Stimulated activated CD4-positive, alpha-beta T cell treated with anti-CD3 and anti-CD28 coated beads, Interleukin-2, amount 100 ng/mL, for 4 hours (primary cell): Measurements from ENCODE around the gene PEAK1.
A peak's percentile ranks its signal among the peaks of the same experiment; 100 is the strongest.

Experiments
- DNase-seq: peaks from one replicate; pipeline ENCODE4 v3.0.0-alpha.2; 2020; ENCODE audit warnings: low read depth

Gene PEAK1

DNA sequence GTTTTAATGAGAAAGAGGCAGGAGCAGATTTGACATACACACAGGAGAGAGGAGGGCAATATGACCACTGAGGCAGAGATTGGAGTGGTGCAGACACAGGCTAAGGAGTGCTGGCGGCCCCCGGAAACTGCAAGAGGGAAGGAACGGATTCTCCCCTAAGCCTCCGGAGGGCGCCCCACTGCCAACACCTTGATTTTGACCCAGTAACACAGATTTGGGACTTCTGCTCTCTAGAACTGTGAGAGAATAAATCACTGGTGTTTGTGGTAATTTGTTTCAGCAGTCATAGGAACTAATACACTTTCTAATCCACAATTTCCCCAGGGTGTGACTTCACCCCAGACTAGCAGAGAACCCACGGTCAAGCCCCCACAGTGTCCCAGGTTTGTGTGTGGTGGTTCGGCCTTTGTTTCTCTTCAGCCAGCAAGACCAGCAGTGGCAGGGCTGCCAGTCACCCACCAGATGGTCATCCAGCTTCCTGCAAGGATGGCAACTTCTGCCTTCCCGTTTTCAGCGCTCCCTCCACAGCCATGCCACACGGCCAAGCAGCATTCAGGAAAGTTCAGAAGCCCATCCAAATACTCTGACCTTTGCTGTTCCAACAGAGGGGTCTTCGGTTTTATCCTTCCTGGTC lies 325.4 kb downstream of the PEAK1 start:
- DNase-seq: no peak

DNA sequence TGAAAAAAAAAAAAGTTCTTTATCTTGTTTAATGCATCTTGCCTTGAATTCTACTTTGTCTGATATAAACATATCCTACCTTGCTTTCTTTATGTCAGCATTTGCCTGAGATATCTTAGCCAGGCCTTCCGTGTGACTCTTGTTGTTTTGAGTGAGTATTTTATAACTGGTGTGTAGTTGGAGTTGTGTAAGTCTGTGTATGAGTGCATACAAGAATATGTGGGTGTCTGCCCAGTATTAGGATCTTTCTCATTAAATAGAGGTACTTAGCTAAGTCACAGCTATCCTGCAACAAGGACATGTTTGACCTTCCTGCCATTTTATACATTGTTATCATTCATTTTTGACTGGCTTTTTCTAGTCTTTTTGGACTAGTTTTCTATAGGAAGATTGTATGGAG lies 326.5 kb downstream of the PEAK1 start:
- no peak for DNase-seq

DNA sequence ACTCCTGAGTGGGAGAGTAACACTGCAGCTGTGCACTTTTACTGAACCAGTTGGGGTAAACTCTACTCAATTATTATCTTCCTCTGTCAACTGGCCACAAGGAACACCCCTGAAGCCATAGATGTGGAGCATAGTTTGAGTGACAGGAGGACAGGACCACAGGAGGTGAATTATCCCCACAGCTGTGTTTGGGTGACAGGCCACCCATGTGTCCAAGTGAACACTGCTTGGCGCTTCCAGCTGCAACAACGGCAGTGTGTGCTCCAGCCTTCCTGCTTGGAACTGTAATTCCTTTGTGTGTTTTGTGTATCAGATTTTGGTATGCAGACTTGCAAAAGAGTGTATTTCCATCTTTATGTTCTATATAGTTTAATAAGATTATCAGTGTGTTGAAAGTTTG lies 328.8 kb downstream of the PEAK1 start:
- DNase-seq: no peak

DNA sequence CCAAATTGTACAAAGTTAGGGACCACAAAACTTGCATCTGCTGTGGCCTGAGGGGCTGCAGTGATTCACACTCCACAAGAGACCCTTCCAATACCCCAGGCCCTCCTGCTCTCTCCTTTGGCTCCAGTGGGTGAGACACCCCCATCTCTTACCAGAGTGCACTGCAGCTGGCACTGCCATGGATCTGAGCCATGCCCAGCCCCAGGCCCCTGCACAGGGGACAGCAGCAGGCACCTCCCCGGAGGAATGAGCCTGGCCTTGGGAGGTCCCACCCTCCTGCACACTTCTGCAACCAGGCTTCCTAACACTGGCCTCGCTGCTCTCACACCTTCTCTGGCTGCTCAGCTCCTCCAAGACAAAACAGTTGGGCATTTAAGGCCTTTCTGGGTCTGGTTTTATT lies 332.7 kb downstream of the PEAK1 start:
- no peak for DNase-seq

DNA sequence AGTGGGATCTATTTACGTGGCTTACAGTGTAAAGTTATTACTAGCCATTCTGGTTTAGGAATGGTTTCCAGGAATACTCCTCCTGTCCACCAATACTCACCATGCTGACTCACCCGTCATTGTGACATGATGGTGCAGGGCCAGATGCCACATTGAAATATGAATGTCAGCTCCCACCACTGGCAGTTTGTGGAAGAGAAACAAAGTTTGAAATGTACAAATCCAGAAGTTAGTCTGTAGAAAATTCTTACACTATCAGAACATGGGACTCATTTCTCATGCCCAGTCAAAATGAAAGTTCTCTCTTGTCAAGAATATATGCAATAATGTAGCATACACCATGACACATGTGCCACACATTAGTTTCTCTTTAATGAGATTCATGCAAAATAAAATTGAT lies 334.6 kb downstream of the PEAK1 start:
- DNase-seq: no peak

DNA sequence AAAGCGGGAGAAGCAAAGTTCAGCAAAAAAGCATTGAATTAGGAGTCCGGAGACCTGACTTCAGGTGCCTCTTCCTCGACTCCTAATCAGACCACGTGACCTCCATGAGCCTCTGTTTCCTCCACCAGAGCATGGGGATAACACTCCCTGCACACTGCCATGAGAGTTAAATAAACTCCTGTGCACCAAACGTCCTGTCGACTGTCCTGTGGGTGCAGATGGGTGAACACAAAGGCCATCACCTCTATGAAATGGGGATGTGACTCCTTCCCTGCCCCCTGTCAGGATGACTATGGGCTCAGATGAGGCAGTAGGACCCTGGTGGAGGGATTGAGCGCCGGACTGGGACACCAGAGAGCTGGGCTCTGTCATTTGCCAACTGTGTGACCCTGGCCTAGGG lies 335.5 kb downstream of the PEAK1 start:
- DNase-seq: no peak

DNA sequence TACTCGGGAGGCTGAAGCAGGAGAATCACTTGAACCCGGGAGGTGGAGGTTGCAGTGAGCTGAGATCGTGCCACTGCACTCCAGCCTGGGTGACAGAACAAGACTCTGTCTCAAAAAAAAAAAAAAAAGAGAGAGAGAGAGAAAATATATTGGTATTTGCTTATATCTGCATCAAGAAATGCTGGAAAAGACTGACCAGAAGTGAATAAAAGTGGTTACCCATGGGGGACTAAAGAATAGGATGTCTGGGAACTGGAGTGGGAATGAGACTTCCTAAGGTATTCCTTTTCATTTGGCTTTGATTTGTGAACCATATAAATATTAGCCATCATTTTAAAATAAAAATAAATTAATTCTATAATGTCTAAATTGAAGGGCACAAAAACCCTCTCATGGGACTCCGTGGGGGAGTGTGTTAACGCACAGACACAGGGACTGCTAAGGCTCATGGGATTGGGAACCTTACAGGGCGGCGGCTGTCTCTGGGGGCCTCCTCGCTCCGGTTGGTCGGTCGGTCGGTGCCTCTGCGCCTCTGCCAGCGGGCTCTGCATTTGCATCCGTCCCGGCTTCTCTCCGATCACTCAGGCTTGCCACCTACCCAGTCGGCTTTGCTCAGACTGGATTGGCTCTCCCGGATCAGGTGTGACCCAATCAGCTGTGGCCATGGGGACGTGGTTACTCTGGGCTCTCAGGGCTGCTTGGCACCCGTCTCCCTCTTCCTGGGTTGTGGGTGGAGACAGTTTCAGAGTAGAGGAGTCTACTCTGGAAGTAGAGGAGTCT lies 336.3 kb downstream of the PEAK1 start:
- peak; percentile 42 for DNase-seq

DNA sequence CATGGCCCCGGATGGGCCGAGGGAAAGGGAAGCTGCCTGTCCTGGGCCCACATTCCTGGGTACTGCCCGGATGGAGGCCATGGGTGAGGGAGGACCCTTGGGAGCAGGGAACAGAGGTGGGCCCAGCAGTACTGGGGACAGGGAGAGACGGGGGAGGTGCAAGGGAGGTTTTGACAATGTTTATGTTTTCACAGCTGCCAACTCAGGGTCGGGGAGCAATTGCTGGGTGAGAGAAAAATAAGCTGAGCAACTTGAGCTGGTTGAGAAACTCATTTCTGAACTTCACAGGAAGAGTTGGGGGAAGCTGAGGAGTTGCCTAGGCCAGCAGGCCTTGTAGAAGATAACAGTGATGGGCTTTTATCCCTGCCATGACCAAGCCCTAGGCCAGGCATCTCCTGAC lies 337.9 kb downstream of the PEAK1 start:
- DNase-seq: no peak

DNA sequence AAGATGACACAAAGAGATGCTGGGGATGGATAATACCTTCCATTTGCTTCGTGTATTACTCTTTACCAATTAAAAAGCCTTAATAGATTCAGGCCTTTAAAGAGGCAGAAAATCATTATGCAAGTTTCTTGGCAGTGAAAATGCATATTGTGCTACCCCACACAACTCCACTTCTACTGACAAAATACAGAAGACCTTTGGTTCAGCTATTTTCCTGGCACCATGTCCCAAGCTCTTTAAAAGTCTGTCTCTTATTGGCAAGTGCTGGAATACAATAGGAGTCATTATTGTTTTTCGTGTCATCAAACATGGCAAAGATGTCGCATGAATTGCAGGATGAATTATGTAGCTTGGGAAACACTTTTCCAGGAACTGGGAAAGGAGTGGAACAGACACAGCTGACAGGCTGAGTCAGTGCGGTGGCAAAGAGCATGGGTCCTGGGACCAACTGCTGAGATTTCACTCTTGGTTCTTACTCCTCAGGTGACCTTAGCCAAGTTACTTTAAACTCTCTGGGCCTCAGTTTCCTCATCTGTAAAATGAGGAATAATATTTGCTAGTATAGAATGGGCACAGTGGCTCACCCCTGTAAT lies 343.5 kb downstream of the PEAK1 start:
- DNase-seq: no peak

DNA sequence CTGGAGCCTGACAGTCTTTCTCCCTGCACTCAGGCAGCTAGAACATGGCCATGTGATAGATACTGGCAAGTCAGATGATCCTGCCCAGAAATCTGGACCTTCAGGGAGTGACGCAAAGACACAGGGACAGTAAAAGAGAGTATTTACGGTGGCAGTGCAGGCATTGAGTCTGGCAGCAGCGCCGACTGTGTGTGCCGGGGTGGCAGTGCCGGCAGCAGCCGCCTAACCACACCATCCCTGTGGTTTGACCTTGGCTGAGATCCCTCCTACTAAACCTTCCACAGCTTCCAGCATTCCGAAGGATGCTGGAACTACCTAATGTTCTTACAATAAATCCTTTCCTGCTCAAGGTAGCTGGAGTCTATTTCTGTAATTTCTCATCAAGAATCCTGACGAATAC lies 344.4 kb downstream of the PEAK1 start:
- DNase-seq: no peak

DNA sequence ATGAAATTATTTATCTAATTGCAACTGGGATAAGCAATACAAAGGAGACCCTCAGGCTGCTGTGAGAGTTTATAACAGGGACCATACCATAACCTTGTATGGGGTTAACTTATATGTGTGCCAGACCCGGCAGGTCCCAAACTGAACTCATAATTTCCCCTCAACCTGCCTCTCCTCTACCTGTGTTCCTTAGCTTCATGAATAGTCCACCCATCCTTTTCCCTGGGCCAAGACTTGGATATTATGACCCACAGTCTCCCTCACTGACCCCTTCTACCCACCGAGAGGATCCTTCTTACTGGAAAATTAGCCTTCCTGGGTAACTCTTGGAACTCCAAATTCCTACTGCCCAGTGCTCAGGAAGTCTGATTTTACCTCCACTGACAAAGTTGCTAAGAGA lies 345.6 kb downstream of the PEAK1 start:
- no peak for DNase-seq

DNA sequence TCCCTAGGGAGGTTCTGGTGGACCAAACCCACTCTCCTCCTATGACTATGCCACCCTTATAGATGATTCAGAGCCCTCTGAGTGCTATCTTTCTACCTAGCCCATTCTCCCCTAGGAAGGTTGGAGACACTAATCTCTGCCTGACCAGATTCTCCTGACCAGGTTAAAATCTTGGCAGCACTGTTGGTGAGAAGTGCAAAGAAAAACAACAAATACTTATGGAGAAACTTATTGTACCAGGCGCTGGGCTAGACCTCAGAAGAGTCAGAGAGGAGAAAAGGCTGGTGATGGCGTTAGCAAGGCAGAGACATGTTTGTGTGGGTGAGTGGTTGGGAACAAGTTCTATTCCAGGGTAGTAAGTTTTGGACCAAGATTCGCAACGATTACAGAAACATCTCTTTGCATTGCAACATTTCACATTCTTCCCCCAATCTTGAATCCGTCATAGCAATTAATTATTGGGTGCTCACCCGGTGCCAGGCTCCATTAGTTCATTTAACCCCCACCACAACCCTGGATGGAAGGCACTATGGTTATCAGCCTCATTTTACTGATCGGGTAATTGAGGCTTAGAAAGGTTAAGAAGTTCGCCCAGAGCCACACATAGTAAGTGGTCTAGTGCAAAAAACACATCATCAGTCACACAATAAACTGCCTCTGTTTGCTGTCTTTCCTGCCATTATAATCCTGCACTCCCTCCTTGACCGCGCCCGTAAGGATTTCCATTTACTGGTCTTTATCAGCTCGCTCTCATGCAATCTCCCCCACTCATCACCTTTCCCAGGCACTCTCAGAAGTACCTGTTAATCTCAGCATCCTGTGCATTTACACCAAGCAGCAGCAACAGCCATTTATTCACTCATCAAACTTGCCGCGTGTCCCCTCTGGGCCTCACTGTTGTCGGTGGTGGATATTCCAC lies 348.3 kb downstream of the PEAK1 start:
- no peak for DNase-seq

DNA sequence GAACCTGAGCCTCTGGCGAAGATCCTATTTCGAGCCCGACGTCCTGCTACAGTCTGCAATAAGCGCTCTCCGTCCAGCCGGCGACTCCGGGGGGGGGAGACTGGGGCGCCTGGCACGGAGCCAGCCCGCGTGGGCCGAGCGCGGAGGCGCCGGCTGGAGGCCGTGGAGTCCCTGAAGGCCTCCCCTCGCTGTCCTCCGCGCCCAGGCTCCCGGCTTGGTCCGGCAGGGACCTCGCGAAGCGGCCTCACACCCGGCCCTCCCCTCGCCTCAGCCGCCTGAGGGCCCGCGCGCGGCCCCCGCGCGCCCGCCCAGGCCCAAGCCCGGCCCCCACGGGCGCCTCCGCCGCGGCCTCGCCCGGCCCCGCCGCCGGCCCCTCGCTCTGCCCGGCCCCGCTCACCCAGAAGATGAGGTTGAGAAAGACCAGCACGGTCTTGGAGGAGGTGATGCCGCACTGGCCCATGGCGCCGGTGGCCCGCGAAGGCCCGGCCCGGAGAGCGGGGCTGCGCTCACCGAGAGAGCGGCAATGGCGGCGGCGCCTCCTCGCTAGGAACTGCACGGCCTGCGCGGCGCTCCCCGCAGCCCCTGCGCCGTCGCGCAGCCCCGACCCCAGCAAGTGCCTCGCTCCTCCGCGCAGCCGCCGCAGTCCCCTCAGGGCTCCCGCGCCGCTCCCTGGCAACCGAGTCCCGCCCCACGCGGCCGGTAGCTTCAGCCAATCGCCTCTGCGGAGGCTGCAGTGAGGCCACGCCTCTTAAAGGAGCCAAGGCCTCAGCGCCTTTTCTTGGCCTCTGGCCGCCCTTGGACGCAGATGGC lies 349.2 kb downstream of the PEAK1 start, which contains the start of gene TSPAN3:
TSS of gene TSPAN3 (minus strand) at position 615 of the 810 bp plus-strand sequence. CDS start at position 460, 155 bp downstream.
- peak; percentile 89 for DNase-seq

DNA sequence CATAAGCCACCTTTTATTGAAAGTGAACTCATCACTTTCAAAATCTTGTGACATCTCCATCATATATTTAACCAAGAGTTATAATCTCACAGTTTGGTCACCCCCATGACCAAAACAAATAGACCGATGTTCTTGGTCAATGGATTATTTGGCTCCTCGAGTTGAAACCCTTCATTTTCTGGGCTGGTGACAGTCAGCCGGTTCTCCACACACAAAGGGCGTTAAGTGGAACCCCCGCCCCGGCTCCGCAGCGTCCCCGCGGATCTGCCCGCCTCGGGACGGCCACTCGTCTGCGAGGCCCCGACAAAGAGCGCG lies 349.8 kb downstream of the PEAK1 start:
- DNase-seq: no peak

DNA sequence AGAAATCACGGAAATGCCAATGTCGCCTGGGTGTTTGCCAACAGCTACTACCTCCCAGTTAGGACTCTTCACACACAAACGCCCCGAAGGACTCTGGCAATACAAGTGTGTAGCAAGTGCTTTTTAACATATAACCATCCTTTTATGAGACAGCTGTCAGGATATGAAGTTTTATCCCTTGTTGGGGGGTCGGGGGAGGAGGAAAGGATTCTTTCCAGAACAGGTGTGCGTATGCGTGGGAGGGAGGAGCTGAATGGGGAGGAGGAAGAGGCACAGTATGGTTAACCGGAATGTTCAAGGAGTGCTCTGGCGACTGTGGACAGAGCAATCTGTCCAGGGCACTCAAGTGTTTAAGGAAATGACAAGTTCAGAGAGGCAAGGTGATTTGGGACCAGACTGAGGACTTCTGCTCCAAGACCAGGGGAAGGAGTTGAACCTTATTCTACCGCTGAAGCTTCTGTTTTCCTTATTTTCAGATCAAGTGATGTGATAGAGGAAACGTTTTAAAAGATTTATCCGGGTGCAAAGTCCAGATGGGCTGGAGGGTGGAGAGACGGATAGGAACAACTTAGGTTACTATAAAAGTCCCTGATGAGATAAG lies 350.3 kb downstream of the PEAK1 start:
- DNase-seq: no peak

DNA sequence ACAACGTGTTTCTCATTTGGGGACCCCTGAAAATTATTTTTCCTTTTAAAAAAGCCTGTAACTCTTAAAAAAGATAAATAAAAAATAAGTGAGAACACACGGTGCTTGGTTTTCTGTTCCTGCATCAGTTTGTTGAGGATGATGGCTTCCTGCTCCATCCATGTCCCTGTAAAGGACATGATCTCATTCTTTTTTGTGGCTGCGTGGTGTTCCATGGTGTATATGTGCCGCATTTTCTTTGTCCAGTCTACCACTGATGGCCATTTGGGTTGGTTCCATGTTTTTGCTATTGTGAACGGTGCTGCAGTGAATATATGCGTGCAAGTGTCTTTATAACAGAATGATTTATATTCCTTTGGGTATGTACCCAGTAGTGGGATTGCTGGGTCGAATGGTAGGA lies 351.3 kb downstream of the PEAK1 start:
- no peak for DNase-seq

DNA sequence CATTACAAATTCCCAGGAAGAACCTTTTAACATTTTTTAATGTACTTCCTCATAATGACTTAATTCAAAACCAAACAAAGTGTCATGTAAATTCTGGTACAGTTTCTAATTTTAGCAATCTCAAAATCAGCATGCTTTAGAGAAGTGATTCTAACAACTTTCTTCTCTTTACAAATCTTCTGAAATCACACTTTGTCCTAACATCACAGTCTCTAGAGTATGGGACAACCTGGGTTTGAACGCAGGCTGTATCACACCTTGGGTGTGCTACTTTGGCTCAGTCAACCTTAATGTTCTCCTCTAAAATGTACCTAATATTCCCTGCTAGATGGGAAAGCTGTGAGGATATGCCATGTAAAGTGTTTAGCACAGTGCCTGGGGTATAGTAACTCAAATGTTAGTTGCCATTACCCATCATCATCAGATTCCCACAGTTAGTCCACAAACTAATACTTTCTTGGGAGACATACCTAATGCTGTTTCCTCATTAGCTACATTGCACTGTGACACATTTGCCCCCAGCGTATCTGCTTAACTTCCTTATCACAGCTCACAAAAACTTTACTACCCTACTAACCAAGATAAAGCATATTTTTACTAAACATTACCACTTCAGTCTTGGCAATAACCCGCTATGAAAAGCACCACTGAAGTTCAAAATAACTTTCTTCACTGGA lies 352.1 kb downstream of the PEAK1 start:
- no peak for DNase-seq

DNA sequence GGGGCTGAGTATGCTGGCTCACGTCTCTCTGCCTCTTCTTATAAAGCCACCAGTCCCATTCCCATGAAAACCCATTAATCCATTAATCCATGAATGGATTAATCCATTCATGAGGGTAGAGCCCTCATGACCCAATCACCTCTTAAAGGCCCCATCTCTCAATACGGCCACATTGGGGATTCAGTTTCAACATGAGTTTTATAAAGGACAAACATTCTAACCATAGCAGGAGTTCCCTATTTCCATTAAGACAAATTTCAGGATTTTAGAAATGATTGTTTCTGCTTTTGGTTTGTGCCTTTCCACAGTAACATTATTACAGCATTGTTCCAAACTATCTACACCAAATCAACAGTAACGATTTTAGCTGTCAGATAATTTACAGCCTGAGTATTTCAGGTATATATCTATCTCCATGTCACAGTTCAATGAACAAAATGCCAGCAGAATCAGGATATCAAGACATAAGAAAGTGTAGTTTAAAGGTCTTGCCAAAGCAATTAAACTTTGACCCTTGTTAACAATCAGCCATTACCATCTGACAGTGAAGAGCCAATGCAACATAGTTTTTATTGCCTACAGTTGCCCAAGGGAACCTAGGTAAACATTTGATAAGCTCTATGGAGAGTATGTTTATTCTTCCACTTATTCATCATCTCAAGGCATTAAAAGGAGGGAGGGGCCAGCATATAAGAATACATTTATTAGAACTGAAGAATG lies 352.8 kb downstream of the PEAK1 start:
- DNase-seq: no peak

DNA sequence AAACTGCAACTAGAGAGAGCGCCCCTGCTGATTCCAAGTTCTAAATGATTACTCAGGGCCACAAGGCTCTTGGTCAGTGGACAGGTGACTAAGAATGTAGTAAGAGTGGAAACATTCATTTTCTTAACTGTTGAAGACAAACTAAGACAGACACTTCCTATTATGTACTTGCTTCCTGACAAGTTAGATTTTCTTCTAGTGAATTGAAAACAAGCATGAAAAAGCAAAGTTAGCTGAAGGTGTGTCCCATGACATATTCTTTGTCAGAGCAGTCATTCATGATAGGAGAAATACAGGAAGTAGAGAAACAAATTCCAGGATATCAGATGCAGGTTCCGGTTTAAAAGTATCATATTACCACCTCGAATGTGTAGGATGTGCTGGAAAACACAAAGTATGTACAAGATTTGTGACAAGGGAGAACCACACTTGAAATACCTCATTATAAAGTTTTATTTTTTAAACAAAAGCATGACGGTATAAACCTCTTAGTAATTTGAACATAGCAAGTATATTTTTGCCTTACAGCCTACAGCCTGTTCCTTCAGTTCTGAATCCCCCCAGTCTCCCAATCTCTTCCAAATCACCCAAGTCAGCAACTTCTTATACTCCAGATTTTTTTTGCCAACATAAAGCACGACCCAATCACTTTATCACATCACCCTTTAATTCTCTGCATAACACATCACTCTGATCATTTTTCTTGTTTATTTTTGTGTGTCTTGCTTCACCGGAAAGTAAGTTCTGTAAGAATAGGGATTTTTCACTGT lies 355.2 kb downstream of the PEAK1 start:
- no peak for DNase-seq
